Endometrial microvascular endothelial cells (primary cell): Measurements from ENCODE around the gene INSR. TPM values are rescaled to one million over a fixed set of nuclear protein-coding genes. Genes with fewer than 3 reads are reported as not detected.
"Not testable (repeated sequence)": the region's sequence is repeated elsewhere in the genome, so short reads cannot be mapped to it uniquely, and the experiment has no call there.

Experiments
- in situ Hi-C: cut with HindIII; loops from 2 replicates; pipeline ENCODE4 v1.10.0; 2017; ENCODE audit warnings: low sequenced_read_pairs, low pct_unique_long_range_greater_than_20kb; ENCODE audit errors: inconsistent ontology term
- total RNA-seq: library from RNA; depleted of rRNA; stranded (reverse); fragments of >200 nt; gene quantifications from one replicate; pipeline ENCODE4 v1.2.3, GENCODE V29; 2015; ENCODE audit errors: inconsistent ontology term

Gene INSR
- total RNA-seq, 1 donor from 2014 or later, result 9.5 TPM

DNA sequence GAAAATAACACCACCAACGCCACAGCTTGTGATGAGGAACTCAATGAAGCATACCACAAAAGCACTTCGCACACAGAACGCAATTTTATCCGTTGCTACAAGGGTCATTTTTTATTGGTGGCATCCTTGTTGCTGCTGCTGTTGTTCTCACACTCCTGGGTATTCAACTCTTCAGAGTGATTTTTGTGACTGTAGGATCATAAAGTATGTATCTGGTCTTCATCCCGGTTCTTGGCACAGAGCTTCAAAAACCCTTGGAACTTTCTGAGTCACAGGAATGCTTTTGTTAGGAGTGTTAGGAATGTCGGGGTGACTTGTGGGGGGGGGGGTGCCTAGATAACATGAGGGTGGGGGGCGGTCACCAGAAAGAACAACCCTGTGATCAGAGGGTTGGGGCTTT is 116.3 kb downstream of the INSR start:
- in situ Hi-C loops, result no loop called here

DNA sequence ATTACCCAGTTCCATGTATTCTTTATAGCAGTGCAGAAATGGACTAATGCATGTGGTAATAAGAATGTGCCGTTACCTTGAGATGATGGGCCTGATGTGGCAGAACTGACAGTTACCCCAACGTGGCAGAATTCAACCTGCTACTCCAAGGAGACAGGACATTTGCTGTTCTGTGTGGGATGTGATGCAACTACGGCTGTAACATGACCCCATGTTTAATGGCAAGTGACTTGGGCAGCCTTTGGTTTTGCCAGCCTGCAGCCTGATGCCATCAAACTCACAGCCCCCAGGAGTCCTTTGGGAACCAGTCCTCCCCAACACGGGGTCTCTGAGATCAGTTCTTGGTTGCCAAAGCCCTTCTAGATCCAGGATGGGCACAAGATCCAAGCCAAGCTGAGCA is 117.4 kb downstream of the INSR start:
- in situ Hi-C loops, result no loop called here

DNA sequence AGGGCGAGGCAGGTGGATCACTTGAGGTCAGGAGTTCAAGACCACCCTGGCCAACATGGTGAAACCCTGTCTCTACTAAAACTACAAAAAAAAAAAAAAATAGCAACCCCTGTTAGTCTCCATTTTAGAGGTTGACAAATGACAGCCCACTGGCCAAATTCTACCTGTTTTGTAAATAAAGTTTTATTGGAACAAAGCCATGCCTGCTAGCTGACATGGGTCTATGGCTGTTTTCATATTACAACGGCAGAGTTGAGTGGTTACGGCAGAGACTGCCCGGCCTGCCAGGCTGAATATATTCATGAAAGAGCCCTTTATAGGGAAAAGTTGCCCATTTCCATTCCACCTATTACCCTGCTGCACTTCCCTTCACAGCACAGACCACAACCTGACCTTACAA is 121.4 kb downstream of the INSR start:
- in situ Hi-C loops, result no loop called here

DNA sequence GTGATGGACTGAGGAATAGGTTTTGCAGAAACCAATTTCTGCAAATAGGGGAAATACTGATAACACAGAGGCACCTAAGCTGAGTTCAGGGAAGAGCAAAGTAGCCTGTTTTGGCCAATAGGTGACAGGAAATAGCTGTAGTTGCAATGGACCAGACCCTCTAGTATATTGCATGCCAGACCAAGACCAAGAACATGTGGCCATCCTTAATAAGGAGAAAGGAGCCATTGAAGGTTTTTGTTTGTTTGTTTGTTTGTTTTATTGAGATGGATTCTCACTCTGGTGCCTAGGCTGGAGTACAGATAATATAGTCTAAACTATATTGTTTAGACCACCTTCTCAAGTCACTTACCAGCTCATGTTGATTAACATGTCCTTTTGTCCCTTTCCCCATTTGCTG is 123.2 kb downstream of the INSR start:
- in situ Hi-C loops, result no loop called here

DNA sequence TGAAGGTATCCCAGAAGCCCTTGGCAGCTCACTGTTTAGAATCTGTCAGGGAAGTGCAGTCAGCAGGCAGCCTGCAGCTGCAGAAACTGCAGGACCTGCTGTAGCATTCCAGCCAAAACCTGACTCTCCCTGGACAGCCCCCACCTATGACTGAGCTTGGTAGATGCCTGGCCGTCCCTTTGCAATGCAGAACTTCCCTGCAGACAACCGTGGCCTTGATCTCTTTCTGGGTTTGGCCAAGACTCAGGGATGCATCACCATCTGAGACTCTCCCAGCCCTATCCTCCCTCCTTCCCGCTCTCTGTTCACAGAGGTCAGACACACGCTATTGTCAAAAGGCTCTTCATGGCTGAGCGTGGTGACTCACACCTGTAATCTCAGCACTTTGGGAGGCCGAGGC is 125.3 kb downstream of the INSR start:
- in situ Hi-C loops, result no loop called here

DNA sequence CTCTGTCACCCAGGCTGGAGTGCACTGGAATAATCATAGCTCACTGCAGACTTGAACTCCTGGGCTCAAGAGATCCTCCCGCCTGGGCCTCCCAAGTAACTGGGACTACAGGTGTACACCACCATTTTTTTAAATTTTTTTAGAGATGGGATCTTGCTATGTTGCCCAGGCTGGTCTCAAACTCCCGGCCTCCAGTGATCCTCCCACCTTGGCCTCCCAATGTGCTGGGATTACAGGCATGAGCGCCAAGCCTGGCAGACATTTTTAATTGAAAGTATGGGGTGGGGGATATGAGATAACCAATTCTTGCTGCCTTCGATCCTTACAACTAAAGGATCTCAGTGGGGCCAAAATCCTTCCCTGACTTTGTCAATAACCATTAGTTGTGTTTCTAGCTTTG is 132.9 kb downstream of the INSR start:
- in situ Hi-C loops, result no loop called here

DNA sequence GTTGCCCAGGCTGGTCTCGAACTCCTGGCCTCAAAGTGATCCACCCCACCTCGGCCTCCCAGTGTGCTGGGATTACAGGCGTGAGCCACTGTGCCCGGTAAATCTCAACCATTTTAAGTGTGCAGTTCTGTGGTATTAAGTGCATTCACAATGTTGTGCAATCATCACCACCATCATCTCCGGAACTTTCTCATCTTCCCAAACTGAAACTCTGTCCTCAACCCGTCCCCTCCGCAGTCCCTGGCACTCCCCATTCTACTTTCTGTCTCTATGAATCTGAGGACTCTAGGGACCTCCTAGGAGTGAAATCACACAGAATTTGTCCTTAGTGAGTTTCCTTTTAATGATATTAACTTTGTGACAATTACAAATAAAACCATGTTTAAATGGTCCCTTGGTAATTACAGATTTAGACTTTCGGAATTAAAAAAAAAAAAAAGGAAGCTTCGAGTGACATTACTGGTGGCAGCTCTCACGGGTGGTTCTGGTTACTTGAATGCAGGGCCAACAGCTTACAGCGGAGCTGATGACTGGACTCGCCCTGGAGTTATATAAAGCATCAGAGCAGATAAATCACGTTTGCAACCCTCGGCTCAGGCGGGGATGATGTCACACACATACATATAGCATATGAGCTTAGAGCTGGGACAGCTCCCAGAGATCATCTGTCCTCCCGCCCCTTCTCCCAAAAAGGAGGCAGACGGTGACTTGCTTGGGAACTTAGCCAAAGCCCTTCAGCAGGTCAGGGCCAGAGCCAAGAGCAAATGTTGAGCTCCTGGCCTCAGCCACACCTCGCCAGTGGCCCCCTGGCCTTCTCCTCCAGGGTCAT is 134.9 kb downstream of the INSR start:
- in situ Hi-C loops, result no loop called here

DNA sequence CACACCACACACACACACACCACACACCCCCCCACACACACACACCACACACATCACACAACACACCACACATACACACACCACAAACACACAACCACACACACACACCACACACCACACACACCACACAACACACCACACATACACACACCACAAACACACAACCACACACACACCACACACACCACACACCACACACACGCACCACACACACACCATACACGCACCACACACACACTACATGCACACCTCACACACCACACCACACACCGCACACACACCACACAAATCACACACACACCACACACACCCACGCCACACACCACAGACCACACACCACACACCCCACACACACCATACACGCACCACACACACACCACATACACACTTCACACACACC is 141.2 kb downstream of the INSR start:
- in situ Hi-C loops, result no loop called here

DNA sequence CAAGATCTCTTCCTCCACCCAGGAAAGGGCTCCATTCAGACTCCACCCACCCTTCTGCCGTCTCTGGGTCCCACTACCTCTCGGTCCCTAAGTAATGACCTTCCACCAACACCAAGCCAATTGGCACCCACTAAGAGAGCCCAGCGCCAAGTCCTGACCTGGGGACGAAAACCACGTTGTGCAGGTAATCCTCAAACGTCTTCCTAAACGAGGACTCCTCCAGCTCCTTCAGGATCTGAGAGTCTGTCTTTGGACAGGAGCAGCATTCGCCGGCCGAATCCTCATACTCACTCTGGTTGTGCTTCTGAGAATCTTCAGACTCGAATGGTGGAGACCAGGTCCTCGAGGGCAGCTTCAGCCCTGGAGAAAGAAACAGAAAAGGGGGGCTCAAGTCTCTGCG is 141.6 kb downstream of the INSR start:
- in situ Hi-C loops, result no loop called here

DNA sequence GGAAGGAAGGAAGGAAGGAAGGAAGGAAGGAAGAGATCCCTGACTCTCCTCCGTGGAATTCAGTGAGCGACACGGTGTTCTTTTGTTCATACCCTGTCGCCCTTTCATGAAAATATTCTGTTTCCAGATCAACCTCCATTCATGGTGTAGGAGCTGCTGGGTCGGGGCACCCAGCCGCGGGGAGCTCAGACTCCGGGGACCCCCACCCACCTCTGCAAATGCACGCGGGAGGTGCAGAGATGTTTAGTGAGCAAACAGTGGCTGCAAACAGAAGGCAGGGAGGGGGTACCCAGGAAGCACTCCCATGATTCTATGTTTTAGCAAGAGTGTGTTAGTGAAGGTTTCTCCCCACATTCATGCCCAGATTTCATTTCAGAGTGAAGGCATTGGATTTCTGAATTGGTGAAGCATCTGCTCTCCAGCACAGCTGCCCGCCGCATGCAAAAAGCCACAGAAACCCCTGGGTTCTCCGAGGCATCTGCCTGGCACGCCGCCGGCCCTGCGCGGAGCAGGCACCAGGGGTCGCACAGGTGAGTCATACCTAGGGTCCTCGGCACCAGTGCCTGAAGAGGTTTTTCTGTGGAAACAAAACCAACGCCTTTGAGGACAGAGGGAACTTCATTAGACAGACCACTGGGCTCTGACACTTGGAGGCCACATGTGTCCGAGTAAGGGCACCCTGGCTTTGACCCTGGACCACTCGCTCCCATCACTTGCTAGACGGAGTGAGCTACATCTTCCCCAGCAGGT is 144.1 kb downstream of the INSR start:
- in situ Hi-C loops, result no loop called here

DNA sequence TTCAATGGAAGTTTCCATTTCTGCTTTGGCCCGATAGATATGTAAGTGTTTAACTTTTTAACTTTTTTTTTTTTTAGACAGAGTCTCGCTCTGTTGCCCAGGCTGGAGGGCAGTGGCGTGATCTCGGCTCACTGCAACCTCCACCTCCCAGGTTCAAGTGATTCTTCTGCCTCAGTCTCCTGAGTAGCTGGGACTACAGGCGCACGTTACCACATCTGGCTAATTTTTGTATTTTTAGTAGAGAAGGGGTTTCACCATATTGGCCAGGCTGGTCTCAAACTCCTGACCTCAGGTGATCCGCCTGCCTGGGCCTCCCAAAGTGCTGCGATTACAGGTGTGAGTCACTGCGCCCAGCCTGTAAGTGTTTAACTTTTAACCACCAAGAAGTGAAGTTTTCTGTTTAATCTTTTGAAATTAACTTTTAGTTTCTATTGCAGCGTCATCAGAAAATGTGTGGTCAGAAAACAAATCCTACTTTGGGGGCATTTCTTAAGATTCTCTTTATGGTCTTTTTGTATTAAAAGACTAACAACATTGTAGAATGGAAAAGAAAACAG is 147.0 kb downstream of the INSR start:
- in situ Hi-C loops, result not testable (repeated sequence)

DNA sequence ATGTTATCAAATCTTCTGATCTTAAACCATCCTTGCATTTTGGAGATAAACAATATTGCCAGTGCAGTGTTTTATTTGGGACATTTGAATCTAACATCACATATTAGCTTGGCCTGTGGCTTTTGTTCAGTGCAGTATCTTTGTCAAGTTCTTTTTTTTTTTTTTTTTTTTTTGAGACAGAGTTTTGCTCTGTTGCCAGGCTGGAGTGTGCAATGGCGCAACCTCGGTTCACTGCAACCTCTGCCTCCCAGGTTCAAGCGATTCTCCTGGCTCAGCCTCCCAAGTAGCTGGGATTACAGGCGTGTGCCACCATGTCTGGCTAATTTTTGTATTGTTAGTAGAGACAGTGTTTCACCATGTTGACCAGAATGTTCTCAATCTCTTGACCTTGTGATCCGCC is 148.1 kb downstream of the INSR start:
- in situ Hi-C loops, result not testable (repeated sequence)

DNA sequence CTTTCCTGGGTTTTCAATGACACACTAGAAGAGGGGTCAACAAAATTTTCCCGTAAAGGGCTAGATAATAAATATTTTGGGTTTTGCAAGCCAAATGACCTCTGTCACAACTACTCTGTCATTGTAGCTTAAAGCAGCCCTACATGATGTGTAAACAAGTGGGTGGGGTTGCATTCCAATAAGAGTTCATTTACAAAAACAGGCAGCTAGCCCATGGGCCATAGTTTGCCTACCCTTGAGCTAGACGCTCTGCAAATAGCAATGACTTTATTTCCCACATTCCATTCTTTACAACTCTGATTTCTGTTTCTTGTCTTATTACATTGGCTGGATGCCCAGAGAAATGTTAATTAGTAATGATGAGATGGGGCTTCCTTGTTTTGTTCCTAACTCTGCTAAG is 148.7 kb downstream of the INSR start:
- in situ Hi-C loops, result no loop called here

DNA sequence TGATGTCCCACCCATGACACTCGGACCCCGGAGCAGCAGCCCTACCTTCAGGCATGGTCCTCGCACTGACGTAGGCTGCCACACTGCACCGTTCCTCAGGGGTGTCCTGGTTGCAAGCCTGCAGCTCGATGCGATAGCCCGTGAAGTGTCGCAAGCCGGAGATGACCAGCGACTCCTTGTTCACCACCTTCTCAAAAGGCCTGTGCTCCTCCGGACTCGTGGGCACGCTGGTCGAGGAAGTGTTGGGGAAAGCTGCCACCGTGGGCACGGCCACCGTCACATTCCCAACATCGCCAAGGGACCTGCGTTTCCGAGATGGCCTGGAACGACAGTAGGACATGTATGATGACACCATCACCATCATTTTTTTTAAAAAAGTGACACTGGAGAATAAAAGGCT is 151.4 kb downstream of the INSR start:
- in situ Hi-C loops, result no loop called here

DNA sequence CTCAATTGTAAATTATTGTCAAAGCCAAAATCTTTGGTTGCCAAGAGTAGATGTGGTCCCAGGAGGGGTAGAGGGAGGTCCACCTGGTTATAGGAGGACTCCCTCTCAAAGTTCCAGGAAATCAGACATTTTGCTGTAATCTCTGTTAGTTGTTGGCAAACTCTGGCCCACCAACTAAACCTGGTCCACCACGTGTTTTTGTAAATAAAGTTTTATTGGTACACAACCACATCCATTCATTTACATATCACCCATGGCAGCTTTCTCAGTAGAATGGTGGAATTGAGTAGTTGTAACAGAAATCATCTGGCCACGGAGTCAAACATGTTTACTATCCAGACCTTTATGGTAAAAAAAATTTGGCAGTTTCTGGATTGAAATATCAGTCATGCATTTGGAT is 154.1 kb downstream of the INSR start:
- in situ Hi-C loops, result no loop called here

DNA sequence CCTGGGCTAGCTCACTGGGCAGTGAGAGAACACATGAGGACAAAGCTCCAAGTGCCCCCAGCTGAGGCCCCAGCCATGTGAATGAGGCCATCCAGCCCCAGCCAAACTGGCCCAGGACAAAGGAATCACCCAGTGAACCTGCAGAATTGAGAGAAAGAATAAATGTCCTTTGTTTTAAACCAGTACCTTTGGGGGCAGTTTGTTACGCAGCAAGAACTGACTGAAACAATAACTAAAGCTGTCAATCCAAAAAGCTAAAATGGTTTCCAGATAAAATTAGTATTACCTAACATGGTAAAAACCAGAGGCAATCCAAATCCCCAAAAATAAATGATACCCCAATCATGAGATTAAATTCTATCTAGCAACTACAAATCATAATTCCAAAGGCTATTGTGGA is 155.1 kb downstream of the INSR start:
- in situ Hi-C loops, result no loop called here

DNA sequence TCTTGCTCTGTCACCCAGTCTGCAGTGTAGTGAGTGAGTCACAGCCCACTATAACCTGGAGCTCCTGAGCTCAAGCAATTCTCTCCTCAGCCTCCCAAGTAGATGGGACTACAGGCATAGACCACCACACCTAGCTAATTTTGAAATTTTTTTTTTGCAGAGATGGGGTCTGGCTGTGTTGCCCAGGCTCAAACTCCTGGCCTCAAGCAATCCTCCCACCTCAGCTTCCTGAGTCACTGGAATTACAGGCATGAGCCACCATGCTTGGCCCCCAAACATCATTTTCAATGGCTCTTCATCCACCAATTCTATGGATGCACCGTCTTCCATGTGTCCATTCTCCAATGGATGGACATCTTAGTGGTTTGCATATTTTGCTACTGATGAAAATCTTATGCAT is 155.8 kb downstream of the INSR start:
- in situ Hi-C loops, result no loop called here

DNA sequence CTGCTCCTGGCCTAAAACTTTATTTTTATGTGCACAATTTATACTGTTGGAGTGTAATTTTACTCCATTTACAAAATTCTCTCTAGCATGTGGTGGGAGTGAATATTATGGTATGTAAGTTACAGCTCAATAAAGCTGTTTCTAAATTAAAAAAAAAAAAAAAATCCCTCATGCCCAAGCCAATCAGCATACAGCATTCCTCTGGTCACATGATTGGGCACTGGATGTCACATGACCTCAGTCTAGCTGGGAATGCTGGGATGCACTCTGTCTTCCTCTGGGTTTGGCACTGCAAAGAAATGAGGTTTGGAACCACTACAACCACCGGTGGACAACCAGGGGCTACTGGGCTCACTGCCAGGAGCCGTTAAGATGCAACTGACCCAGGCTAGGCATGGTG is 157.1 kb downstream of the INSR start:
- in situ Hi-C loops, result no loop called here

DNA sequence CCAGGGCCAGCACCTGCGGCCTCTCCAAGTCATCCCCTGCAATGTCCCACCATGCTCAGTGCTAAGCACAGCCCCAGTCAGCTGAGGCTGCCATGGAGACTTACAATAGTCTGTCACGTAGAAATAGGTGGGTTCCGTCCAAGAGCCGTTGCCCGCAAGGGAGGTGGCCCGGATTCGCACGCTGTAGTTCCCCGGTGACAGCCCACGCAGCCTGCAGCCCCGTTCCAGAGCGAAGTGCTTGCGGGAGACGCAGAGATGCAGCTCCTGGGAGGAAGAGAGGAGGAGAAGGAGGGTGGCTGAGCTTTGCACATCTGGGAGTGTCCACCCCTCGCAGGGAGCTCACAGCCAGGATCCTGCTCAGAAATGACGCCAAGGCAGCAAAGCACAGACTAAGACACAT is 162.2 kb downstream of the INSR start:
- in situ Hi-C loops, result no loop called here

DNA sequence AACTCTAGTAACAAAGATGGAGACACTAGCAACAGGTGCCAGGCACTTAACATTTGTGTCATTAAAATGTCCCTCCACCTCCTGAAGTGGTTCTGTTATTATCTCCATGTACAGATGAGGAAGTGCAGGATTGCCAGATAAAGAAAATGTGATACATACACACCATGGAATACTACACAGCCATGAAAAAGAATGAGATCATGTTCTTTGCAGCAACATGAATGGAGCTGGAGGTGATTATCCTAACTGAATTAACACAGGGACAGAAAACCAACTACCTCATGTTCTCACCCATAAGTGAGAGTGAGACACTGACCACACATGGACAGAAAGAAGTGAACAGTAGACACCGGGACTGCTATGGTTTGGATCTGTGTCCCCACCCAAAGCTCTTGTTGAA is 164.2 kb downstream of the INSR start:
- in situ Hi-C loops, result no loop called here
